A549 treated with CpdA at 1 μM for 4 hours (cell line): ENCODE data around the gene DACH2. TPM values are rescaled to one million over a fixed set of nuclear protein-coding genes. Genes with fewer than 3 reads are reported as not detected.

Experiments
- total RNA-seq: library from RNA; stranded (reverse); fragments of 200-300 nt; extraction: Qiagen RNA extraction; gene quantifications from 5 replicates; pipeline ENCODE4 v1.2.3, GENCODE V29; 2022; ENCODE audit warnings: low read depth

DACH2 gene
- not detected in 5 replicates for total RNA-seq

GRCh38 chrX:86148024-86148511 lies at the start of gene DACH2:
DACH2 (plus strand) TSS chrX:86148451.

Other genes starting within 250 kb of the DACH2 start
- gene CHM, start 100.9 kb upstream of the DACH2 start, total RNA-seq = 9.2 to 11.7 TPM (median 10.5 TPM) in 5 replicates